Neural cell (in vitro differentiated cells): Measurements from ENCODE around the gene CCDC71. TPM values are rescaled to one million over a fixed set of nuclear protein-coding genes. Genes with fewer than 3 reads are reported as not detected.

ENCODE experiments used
- H2AFZ ChIP-seq: fragments of 200-600, 300-800 bp; sonication (generic), shearing (Covaris generic); 2 replicates; pipeline ENCODE4 v1.6.0; 2014; ENCODE audit warnings: low read depth, mild to moderate bottlenecking, antibody characterized with exemption, low read length, moderate library complexity
- H3F3A ChIP-seq: fragments of 200-600 bp; shearing (Covaris generic); 2 replicates; pipeline ENCODE4 v1.6.1; 2016; ENCODE audit warnings: mild to moderate bottlenecking, moderate library complexity, mixed read lengths, antibody characterized with exemption, low read length; ENCODE audit not compliant: insufficient read depth, poor library complexity, severe bottlenecking
- H3K27ac ChIP-seq: fragments of 200-600, 300-800 bp; sonication (generic), shearing (Covaris generic); 2 replicates; pipeline ENCODE4 v1.5.1; 2014; ENCODE audit warnings: mild to moderate bottlenecking, low read length, moderate library complexity
- H3K27me3 ChIP-seq: fragments of 300-800, 200-600 bp; sonication (generic), shearing (Covaris generic); 2 replicates; pipeline ENCODE4 v1.6.0; 2014; ENCODE audit warnings: mild to moderate bottlenecking, low read depth, low read length, moderate library complexity; ENCODE audit not compliant: insufficient read depth
- H3K36me3 ChIP-seq: fragments of 300-800, 200-600 bp; sonication (generic), shearing (Covaris generic); 2 replicates; pipeline ENCODE4 v1.5.1; 2014; ENCODE audit warnings: mild to moderate bottlenecking, antibody characterized with exemption, low read length, moderate library complexity; ENCODE audit not compliant: insufficient read depth
- H3K4me2 ChIP-seq: fragments of 300-800, 200-600 bp; sonication (generic), shearing (Covaris generic); 2 replicates; pipeline ENCODE4 v1.6.0; 2014; ENCODE audit warnings: mild to moderate bottlenecking, low read length
- H3K4me3 ChIP-seq: fragments of 300-800, 200-600 bp; sonication (generic), shearing (Covaris generic); 2 replicates; pipeline ENCODE4 v1.5.1; 2014; ENCODE audit warnings: mild to moderate bottlenecking, low read length, moderate library complexity
- H3K79me2 ChIP-seq: fragments of 200-600 bp; shearing (Covaris generic); replicated peaks from 2 replicates; pipeline ENCODE4 v1.6.0; 2014; ENCODE audit warnings: mild to moderate bottlenecking, low read length, moderate library complexity; ENCODE audit not compliant: insufficient read depth
- H3K9ac ChIP-seq: fragments of 300-800, 200-600 bp; sonication (generic), shearing (Covaris generic); 2 replicates; pipeline ENCODE4 v1.6.1; 2016; ENCODE audit warnings: mild to moderate bottlenecking, low read length, mixed read lengths
- H3K9me2 ChIP-seq: fragments of 200-600 bp; shearing (Covaris generic); 2 replicates; pipeline ENCODE4 v1.6.1; 2016; ENCODE audit warnings: mild to moderate bottlenecking, low read length, mixed read lengths; ENCODE audit not compliant: insufficient read depth
- H3K9me3 ChIP-seq: fragments of 200-600, 300-800 bp; sonication (generic), shearing (Covaris generic); 2 replicates; pipeline ENCODE4 v1.6.1; 2016; ENCODE audit warnings: mild to moderate bottlenecking, mixed run types, low read length, moderate library complexity, mixed read lengths
- H4K20me1 ChIP-seq: fragments of 200-600 bp; shearing (Covaris generic); 2 replicates; pipeline ENCODE4 v1.6.1; 2016; ENCODE audit warnings: mild to moderate bottlenecking, mixed run types; ENCODE audit not compliant: insufficient read depth
- CTCF ChIP-seq: fragments of 450-650 bp; IDR thresholded peaks from 2 replicates; pipeline ENCODE4 v1.5.1; 2014; ENCODE audit warnings: antibody characterized with exemption, mild to moderate bottlenecking, moderate library complexity; ENCODE audit not compliant: poor library complexity, severe bottlenecking
- EP300 ChIP-seq: fragments of 450-650 bp; conservative IDR thresholded peaks from 2 replicates; pipeline ENCODE4 v1.6.1; 2014; ENCODE audit warnings: antibody characterized with exemption, mild to moderate bottlenecking, moderate library complexity; ENCODE audit not compliant: poor library complexity, severe bottlenecking
- EZH2 ChIP-seq: fragments of 200-600, 300-800 bp; shearing (Covaris generic), sonication (generic); IDR thresholded peaks from 2 replicates; pipeline ENCODE4 v1.6.1; 2014; ENCODE audit warnings: antibody characterized with exemption, low read length, borderline replicate concordance, mild to moderate bottlenecking; ENCODE audit not compliant: insufficient read depth, poor library complexity, severe bottlenecking
- MXI1 ChIP-seq: fragments of 450-650 bp; conservative IDR thresholded peaks from 2 replicates; pipeline ENCODE4 v1.6.1; 2014; ENCODE audit warnings: antibody characterized with exemption, mild to moderate bottlenecking; ENCODE audit not compliant: poor library complexity, severe bottlenecking
- POLR2AphosphoS5 ChIP-seq: IDR thresholded peaks from 2 replicates; pipeline ENCODE4 v1.6.1; 2012
- RAD21 ChIP-seq: fragments of 450-650 bp; conservative IDR thresholded peaks from 2 replicates; pipeline ENCODE4 v1.6.1; 2014; ENCODE audit warnings: antibody characterized with exemption, mild to moderate bottlenecking, moderate library complexity
- REST ChIP-seq: IDR thresholded peaks from 2 replicates; pipeline ENCODE4 v1.6.1; 2012; ENCODE audit warnings: borderline replicate concordance
- SMC3 ChIP-seq: fragments of 450-650 bp; conservative IDR thresholded peaks from 2 replicates; pipeline ENCODE4 v1.6.1; 2014; ENCODE audit warnings: antibody characterized with exemption, mild to moderate bottlenecking, moderate library complexity; ENCODE audit not compliant: poor library complexity
- TAF1 ChIP-seq: IDR thresholded peaks from 2 replicates; pipeline ENCODE4 v1.6.1; 2012; ENCODE audit warnings: low read depth
- polyA plus RNA-seq: library from polyadenylated mRNA; depleted of rRNA; stranded (reverse); fragments of >200 nt; gene quantifications from 2 replicates; pipeline ENCODE4 v1.2.3, GENCODE V29; 2014

CCDC71 gene
- polyA plus RNA-seq, 1 donor from 2014 or later, result 14.8 TPM

GRCh38 chr3:49177073-49177472, 10.9 kb upstream of the CCDC71 start:
- H3K4me3 ChIP-seq, result no peak overlapping the region
- no peaks in the 10 kb centered on the region for H3K36me3 ChIP-seq
- H4K20me1 ChIP-seq, result no peaks in the 10 kb centered on the region
- H3K4me2 ChIP-seq, result no peak overlapping the region
- H3K27ac ChIP-seq, result no peak overlapping the region
- H3K27me3 ChIP-seq, result no peaks in the 10 kb centered on the region
- no peaks in the 10 kb centered on the region for H3K9me3 ChIP-seq
- TF ChIP-seq SMC3 (no peak), TAF1 (no peak), RAD21 (no peak), EP300 (no peak), MXI1 (no peak), POLR2AphosphoS5 (no peak), REST (no peak), CTCF (no peak), EZH2 (no peak)
- H3K9me2 ChIP-seq, result no peaks in the 10 kb centered on the region
- H2AFZ ChIP-seq, result no peak overlapping the region
- H3K9ac ChIP-seq, result no peak overlapping the region
- peaks cover 4% of the 10 kb centered on the region for H3F3A ChIP-seq
- peaks cover 31% of the 10 kb centered on the region for H3K79me2 ChIP-seq

GRCh38 chr3:49175530-49175929, 9.4 kb upstream of the CCDC71 start:
- H2AFZ ChIP-seq, result no peak overlapping the region

More at GRCh38 chr3:49175530-49175929, 9.4 kb upstream of the CCDC71 start:
- Histone ChIP-seq H3K4me2 (no peak overlapping the region), H3F3A (peaks cover 4% of the 10 kb centered on the region), H3K27me3 (no peaks in the 10 kb centered on the region), H3K9me3 (no peaks in the 10 kb centered on the region), H3K4me3 (no peak overlapping the region), H4K20me1 (no peaks in the 10 kb centered on the region), H3K27ac (peak overlapping the region; percentile 86), H3K9ac (no peak overlapping the region), H3K36me3 (no peaks in the 10 kb centered on the region), H3K79me2 (peaks cover 47% of the 10 kb centered on the region), H3K9me2 (no peaks in the 10 kb centered on the region)
- no peak for TF ChIP-seq EZH2
- no peak for TF ChIP-seq RAD21
- TF ChIP-seq MXI1, result no peak
- no peak for TF ChIP-seq POLR2AphosphoS5
- no peak for TF ChIP-seq CTCF
- TF ChIP-seq TAF1, result no peak
- no peak for TF ChIP-seq REST
- no peak for TF ChIP-seq EP300
- no peak for TF ChIP-seq SMC3
